Measurements from ENCODE around the gene C5. TPM values are rescaled to one million over a fixed set of nuclear protein-coding genes. Genes with fewer than 3 reads are reported as not detected.

C5 gene
- total RNA-seq, 2 experiments from 2014 or later = 3.8 to 7.9 TPM

DNA sequence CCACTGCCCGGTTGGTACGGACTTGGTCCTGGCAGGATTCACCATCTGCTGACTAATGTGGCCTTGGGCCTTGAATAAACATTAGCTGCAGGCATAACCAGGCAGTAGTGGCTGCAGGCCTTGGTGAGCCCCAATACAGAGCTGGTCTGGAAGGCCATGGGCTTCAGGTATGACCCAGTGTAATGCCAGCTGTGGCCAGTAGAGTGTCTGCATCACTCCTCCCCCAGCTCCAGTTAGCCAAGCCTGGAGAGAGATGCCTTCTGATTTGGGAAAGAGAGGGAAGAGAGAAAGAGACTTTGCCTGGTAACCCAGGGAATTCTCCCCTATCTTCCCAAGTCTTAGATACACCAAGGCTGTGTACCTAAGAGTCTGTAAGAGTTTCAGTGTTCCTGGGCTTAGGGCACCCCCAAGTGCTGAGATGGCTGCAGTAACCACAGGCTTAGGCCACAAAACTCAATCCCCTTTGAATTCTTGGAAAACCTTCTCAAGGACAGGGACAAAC, 5.6 kb upstream of the C5 start:
- BruUV-seq (replicated peaks) = no TSS peak

DNA sequence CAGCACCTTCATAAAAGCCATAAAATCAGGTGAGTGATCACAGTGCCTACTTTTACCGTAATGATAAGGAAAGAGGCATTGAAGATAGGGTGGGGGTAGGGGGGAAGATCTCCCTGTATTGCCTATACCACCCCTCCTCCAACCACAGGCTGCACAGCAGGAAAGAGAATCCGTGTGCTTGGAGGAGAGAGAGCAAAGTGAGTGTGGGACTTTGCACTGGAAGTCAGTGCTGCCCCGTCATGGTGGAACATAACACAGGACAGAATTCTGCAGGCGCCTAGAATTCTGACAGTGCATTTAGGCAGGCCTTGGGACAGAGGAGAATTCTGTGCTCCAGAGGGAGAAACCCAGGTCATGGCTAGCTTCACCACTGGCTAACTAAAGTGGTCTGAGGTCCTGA, 3.5 kb upstream of the C5 start:
- H3K9me3 ChIP-seq (ENCODE audit: low read length) = peaks cover 6% of the 10 kb centered on the region; the same call in 1 of the 2 replicates
- no peak overlapping the region for H3K4me2 ChIP-seq (ENCODE audit: low read length)
- H3K9me2 ChIP-seq (ENCODE audit: insufficient read depth, low read length) = no peaks in the 10 kb centered on the region
- H3K27ac ChIP-seq (ENCODE audit: low read depth, low read length, poor library complexity, severe bottlenecking) = no peak overlapping the region
- POLR2A ChIA-PET = no interaction called here
- no peaks in the 10 kb centered on the region for H3K79me2 ChIP-seq (ENCODE audit: insufficient read depth, low read depth, low read length)
- no peaks in the 10 kb centered on the region; the same call in 1 of the 2 replicates for H3K36me3 ChIP-seq (ENCODE audit: insufficient read depth, low read length)
- no peak overlapping the region for H2AFZ ChIP-seq (ENCODE audit: low read length)
- CTCF ChIA-PET (ENCODE audit: unreplicated experiment) = no interaction called here
- intact Hi-C loops (cut with micrococcal nuclease; ENCODE audit: unreplicated experiment) = no loop called here
- no peaks in the 10 kb centered on the region for H3K4me1 ChIP-seq (ENCODE audit: insufficient read depth, low read length, poor library complexity, severe bottlenecking)
- no TSS peak for BruUV-seq (replicated peaks)
- DNase-seq (ENCODE audit: low spot score) = no peak
- TF ChIP-seq, protein P1, sequence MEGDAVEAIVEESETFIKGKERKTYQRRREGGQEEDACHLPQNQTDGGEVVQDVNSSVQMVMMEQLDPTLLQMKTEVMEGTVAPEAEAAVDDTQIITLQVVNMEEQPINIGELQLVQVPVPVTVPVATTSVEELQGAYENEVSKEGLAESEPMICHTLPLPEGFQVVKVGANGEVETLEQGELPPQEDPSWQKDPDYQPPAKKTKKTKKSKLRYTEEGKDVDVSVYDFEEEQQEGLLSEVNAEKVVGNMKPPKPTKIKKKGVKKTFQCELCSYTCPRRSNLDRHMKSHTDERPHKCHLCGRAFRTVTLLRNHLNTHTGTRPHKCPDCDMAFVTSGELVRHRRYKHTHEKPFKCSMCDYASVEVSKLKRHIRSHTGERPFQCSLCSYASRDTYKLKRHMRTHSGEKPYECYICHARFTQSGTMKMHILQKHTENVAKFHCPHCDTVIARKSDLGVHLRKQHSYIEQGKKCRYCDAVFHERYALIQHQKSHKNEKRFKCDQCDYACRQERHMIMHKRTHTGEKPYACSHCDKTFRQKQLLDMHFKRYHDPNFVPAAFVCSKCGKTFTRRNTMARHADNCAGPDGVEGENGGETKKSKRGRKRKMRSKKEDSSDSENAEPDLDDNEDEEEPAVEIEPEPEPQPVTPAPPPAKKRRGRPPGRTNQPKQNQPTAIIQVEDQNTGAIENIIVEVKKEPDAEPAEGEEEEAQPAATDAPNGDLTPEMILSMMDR (conservative IDR thresholded peaks at IDR 0.05; ENCODE audit: low read length) = no peak
- no peak for TF ChIP-seq EZH2phosphoT487 (IDR thresholded peaks at IDR 0.05; ENCODE audit: borderline replicate concordance, low read depth, low read length)
- no peak overlapping the region for H3K4me3 ChIP-seq (ENCODE audit: low read depth, low read length, poor library complexity, severe bottlenecking)
- no peaks in the 10 kb centered on the region for H4K20me1 ChIP-seq (ENCODE audit: insufficient read depth, low read length)

More for the DNA sequence above, 5.6 kb upstream of the C5 start:
- no peaks in the 10 kb centered on the region for H4K20me1 ChIP-seq (ENCODE audit: insufficient read depth, low read length)
- no peaks in the 10 kb centered on the region for H3K9me2 ChIP-seq (ENCODE audit: insufficient read depth, low read length)
- no peak overlapping the region for H2AFZ ChIP-seq (ENCODE audit: low read length)
- no peak overlapping the region for H3K27ac ChIP-seq (ENCODE audit: low read depth, low read length, poor library complexity, severe bottlenecking)
- POLR2A ChIA-PET = interaction anchor here (0.5 to 0.6 kb wide), 3 partner anchors 9 to 439 kb away, joined by 3 read pairs; no protein-coding TSS in a partner anchor
- no peaks in the 10 kb centered on the region for H3K79me2 ChIP-seq (ENCODE audit: insufficient read depth, low read depth, low read length)
- CTCF ChIA-PET (ENCODE audit: unreplicated experiment) = no interaction called here
- DNase-seq (ENCODE audit: low spot score) = peak; percentile 26
- H3K36me3 ChIP-seq (ENCODE audit: insufficient read depth, low read length) = no peaks in the 10 kb centered on the region; the same call in 1 of the 2 replicates
- peaks cover 6% of the 10 kb centered on the region; the same call in 1 of the 2 replicates for H3K9me3 ChIP-seq (ENCODE audit: low read length)
- peaks cover 4% of the 10 kb centered on the region for H3K4me1 ChIP-seq (ENCODE audit: insufficient read depth, low read length, poor library complexity, severe bottlenecking)
- intact Hi-C loops (cut with micrococcal nuclease; ENCODE audit: unreplicated experiment) = no loop called here
- TF ChIP-seq, protein P1 (conservative IDR thresholded peaks at IDR 0.05; ENCODE audit: low read length) = peak; percentile 76
- TF ChIP-seq EZH2phosphoT487 (IDR thresholded peaks at IDR 0.05; ENCODE audit: borderline replicate concordance, low read depth, low read length) = no peak
- H3K4me3 ChIP-seq (ENCODE audit: low read depth, low read length, poor library complexity, severe bottlenecking) = no peak overlapping the region
- no peak overlapping the region for H3K4me2 ChIP-seq (ENCODE audit: low read length)

DNA sequence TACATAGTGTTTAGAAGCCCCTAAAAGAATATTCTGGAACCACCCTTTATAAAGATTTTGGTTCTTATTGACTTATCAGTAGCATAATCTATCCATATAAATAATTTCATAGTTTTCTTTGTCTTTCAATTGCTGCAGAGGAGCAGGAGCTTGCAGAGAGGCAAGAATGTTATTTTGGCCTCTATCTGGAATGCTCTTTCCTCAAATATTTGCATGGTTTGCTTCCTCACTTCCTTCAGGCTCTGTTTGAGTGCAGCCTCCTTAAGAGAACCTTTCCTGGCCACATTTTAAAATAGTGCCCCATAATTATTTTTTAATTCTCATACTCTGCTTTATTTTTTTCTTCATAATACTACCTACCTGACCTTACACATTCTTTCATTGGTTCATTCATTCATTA, 1.5 kb downstream of the C5 start:
- H3K79me2 ChIP-seq (ENCODE audit: insufficient read depth, low read depth, low read length) = no peaks in the 10 kb centered on the region
- CTCF ChIA-PET (ENCODE audit: unreplicated experiment) = no interaction called here
- no peaks in the 10 kb centered on the region for H4K20me1 ChIP-seq (ENCODE audit: insufficient read depth, low read length)
- no peak overlapping the region for H3K4me3 ChIP-seq (ENCODE audit: low read depth, low read length, poor library complexity, severe bottlenecking)
- intact Hi-C loops (cut with micrococcal nuclease; ENCODE audit: unreplicated experiment) = no loop called here
- H2AFZ ChIP-seq (ENCODE audit: low read length) = no peak overlapping the region
- no peaks in the 10 kb centered on the region for H3K4me1 ChIP-seq (ENCODE audit: insufficient read depth, low read length, poor library complexity, severe bottlenecking)
- no peaks in the 10 kb centered on the region for H3K9me3 ChIP-seq (ENCODE audit: low read length)
- no peak for DNase-seq (ENCODE audit: low spot score)
- BruUV-seq (replicated peaks) = no TSS peak
- H3K27ac ChIP-seq (ENCODE audit: low read depth, low read length, poor library complexity, severe bottlenecking) = no peak overlapping the region
- POLR2A ChIA-PET = interaction anchor here (0.6 to 1.8 kb wide), 4 partner anchors 8 to 375 kb away, joined by 3 to 4 read pairs (median 3); no protein-coding TSS in a partner anchor
- no peak overlapping the region for H3K4me2 ChIP-seq (ENCODE audit: low read length)
- TF ChIP-seq, protein P1 (conservative IDR thresholded peaks at IDR 0.05; ENCODE audit: low read length) = no peak
- TF ChIP-seq EZH2phosphoT487 (IDR thresholded peaks at IDR 0.05; ENCODE audit: borderline replicate concordance, low read depth, low read length) = no peak
- H3K36me3 ChIP-seq (ENCODE audit: insufficient read depth, low read length) = no peaks in the 10 kb centered on the region
- no peaks in the 10 kb centered on the region for H3K9me2 ChIP-seq (ENCODE audit: insufficient read depth, low read length)
